Tibial nerve (tissue), 4 donors: ENCODE data around the gene VGLL4. TPM values are rescaled to one million over a fixed set of nuclear protein-coding genes. Genes with fewer than 3 reads are reported as not detected.
A peak's percentile ranks its signal among the peaks of the same experiment; 100 is the strongest.

Experiments used
- DNase-seq, 2 donors: peaks; one replicate each; pipeline ENCODE4 v3.0.0-alpha.2; 2019; ENCODE audit warnings: low spot score in 2 of 2
- H3K27ac ChIP-seq, 4 donors: fragments of 200-600 bp; sonication (generic) in 3 of 4; one replicate each; pipeline ENCODE4 v1.5.1; 2017 to 2019; ENCODE audit warnings: mild to moderate bottlenecking in 1 of 4
- H3K27me3 ChIP-seq, 2 donors: fragments of 200-600 bp; sonication (generic) in 1 of 2; one replicate each; pipeline versions ENCODE4 v1.5.1 to v1.6.0; 2017 to 2019
- H3K36me3 ChIP-seq, 3 donors: fragments of 200-600 bp; sonication (generic); one replicate each; pipeline ENCODE4 v1.5.1; 2018 to 2019
- H3K4me1 ChIP-seq, 4 donors: fragments of 200-600 bp; sonication (generic) in 3 of 4; one replicate each; pipeline ENCODE4 v1.5.1; 2017 to 2019
- H3K4me3 ChIP-seq, 4 donors: fragments of 200-600 bp; sonication (generic) in 3 of 4; one replicate each; pipeline ENCODE4 v1.5.1; 2017 to 2019; ENCODE audit warnings: mild to moderate bottlenecking in 1 of 4, moderate library complexity in 1 of 4
- H3K9me3 ChIP-seq, 4 donors: fragments of 200-600 bp; sonication (generic) in 3 of 4; one replicate each; pipeline ENCODE4 v1.5.1; 2017 to 2019
- EP300 ChIP-seq, 2 donors: sonication (generic); formaldehyde crosslinking; IDR thresholded peaks; one replicate each; pipeline ENCODE4 v1.6.1; 2017; ENCODE audit warnings: antibody characterized with exemption in 2 of 2, mild to moderate bottlenecking in 1 of 2
- POLR2A ChIP-seq, 2 donors: fragments of 450-650 bp; IDR thresholded peaks; one replicate each; pipeline ENCODE4 v1.6.1; 2017; ENCODE audit warnings: antibody characterized with exemption in 2 of 2, mild to moderate bottlenecking in 2 of 2, moderate library complexity in 2 of 2
- WGBS, 2 donors: methylation state at CpG; one replicate each; pipeline ENCODE4 v1.1.5; 2018; 5-methylcytosine and 5-hydroxymethylcytosine counted together
- total RNA-seq, 4 donors: library from RNA; depleted of rRNA; stranded (reverse); fragments of >200 nt; gene quantifications; one replicate each; pipeline ENCODE4 v1.1.0, GENCODE V29; 2016
- TF ChIP-seq, protein P1 (sequence below), 5 experiments: fragments of 200-600 bp in 3 of 5; fragments of 450-650 bp in 2 of 5; sonication (generic) in 3 of 5; IDR thresholded peaks; one replicate each; pipeline ENCODE4 v1.5.1; 2016 to 2019; ENCODE audit warnings: antibody characterized with exemption in 5 of 5, mild to moderate bottlenecking in 3 of 5, moderate library complexity in 2 of 5

The VGLL4 gene
- total RNA-seq, 4 donors from 2014 or later, result 106 to 205 (median 110) TPM

DNA sequence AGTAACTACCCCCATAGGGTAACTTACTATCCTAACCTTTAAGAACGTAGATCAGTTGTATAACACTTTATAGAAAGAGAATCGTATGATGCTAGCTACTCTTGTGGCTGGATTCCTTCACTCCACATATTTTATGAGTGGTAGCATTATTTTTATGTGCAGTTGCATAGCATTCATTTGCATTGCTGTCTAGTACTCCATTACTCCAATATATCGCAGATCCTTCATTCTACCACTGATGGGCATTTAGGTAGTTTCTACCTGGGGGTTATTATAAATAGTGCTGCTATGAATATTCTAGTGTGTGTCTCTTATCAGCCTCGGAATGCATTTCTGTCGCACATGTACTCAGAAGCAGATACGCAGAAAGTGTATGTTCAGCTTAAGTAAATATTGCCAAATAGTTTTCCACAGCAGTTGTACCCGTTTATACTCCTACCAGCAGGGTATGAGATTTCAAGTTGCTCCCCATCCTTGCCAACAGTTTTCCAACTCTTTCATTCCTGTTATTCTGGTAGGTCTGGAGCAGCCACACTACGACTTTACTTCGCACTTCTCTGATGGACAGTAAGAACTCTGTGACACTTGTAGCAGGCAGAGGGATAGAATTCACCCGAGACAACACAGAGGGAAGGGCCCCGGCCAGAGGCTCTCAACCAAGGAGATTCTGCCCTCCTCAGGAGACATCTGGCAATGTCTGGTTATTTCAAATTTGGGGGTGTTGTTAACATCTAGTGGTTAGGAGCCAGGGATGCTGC is 9.8 kb upstream of the VGLL4 start:
- Histone ChIP-seq H3K9me3 (no peaks in the 10 kb centered on the region), H3K36me3 (no peaks in the 10 kb centered on the region), H3K27ac (peak overlapping the region in 2 of 4 donors; percentile 23 to 41), H3K4me1 (peaks cover 0 to 58% (median 7%) of the 10 kb centered on the region in 4 donors), H3K4me3 (no peak overlapping the region), H3K27me3 (no peaks in the 10 kb centered on the region)
- DNase-seq, result no peak
- WGBS, 2 donors, result 74 to 79% methylated on average over 11 of the region's 11 CpGs
- TF ChIP-seq, protein P1, sequence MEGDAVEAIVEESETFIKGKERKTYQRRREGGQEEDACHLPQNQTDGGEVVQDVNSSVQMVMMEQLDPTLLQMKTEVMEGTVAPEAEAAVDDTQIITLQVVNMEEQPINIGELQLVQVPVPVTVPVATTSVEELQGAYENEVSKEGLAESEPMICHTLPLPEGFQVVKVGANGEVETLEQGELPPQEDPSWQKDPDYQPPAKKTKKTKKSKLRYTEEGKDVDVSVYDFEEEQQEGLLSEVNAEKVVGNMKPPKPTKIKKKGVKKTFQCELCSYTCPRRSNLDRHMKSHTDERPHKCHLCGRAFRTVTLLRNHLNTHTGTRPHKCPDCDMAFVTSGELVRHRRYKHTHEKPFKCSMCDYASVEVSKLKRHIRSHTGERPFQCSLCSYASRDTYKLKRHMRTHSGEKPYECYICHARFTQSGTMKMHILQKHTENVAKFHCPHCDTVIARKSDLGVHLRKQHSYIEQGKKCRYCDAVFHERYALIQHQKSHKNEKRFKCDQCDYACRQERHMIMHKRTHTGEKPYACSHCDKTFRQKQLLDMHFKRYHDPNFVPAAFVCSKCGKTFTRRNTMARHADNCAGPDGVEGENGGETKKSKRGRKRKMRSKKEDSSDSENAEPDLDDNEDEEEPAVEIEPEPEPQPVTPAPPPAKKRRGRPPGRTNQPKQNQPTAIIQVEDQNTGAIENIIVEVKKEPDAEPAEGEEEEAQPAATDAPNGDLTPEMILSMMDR (IDR thresholded peaks at IDR 0.05), result peak in 1 of 5 experiments; percentile 14
- no peak for TF ChIP-seq POLR2A (IDR thresholded peaks at IDR 0.05)

DNA sequence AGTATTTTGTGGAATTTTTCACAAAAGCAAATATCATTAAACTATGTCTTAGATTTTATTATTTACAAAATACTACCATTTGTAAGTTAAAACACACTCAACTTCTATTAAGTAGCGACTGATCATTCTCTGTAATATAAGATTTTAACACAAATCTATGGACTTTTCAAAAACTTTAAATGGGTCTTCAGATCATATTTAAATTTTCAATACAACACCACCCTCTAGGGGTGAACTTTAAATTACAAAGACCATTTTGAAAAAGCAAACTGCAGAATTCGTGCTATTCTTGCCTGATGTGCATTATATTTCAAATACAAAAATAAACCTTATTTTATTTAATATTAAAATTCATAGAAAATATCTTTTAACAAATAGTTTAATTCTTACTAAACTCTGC is 8.2 kb upstream of the VGLL4 start:
- WGBS, 2 donors, result 11 to 13% methylated on average over 2 of the region's 2 CpGs

DNA sequence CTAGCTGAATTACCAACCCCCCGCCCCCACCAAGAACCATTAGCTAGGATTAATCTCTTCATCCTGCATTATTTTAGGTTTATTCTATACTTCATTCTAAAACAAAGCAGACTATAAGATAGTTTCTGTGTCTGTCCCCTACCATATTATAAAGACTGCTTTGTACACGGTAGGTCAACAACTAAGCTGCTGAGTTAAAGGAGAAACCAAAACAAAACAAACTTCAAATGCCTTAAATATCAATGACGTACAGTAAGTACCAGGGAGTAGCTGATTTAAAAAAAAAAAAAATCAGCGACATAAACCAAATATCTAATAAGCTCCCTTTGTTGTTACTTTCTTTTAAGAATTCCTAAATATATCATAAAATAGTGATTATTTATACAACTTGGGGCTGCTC is 7.8 kb upstream of the VGLL4 start:
- no peak for TF ChIP-seq POLR2A (IDR thresholded peaks at IDR 0.05)
- H3K27me3 ChIP-seq, result no peaks in the 10 kb centered on the region
- 36 to 38% methylated on average over 4 of the region's 4 CpGs for WGBS, 2 donors
- peak overlapping the region in 2 of 4 donors; percentile 52 to 71 for H3K27ac ChIP-seq
- no peaks in the 10 kb centered on the region for H3K36me3 ChIP-seq
- no peak overlapping the region for H3K4me3 ChIP-seq
- no peaks in the 10 kb centered on the region for H3K9me3 ChIP-seq
- peaks cover 0 to 49% (median 0%) of the 10 kb centered on the region in 4 donors for H3K4me1 ChIP-seq
- DNase-seq, result no peak

More for the DNA sequence above, 8.2 kb upstream of the VGLL4 start:
- H3K9me3 ChIP-seq, result no peaks in the 10 kb centered on the region
- H3K27ac ChIP-seq, result peak overlapping the region in 3 of 4 donors; percentile 20 to 71 (median 52)
- no peak for DNase-seq
- H3K4me3 ChIP-seq, result no peak overlapping the region
- no peaks in the 10 kb centered on the region for H3K27me3 ChIP-seq
- H3K36me3 ChIP-seq, result no peaks in the 10 kb centered on the region
- H3K4me1 ChIP-seq, result peaks cover 0 to 53% (median 2%) of the 10 kb centered on the region in 4 donors
- TF ChIP-seq POLR2A (IDR thresholded peaks at IDR 0.05), result no peak
- TF ChIP-seq, protein P1 (IDR thresholded peaks at IDR 0.05), result peak; percentile 33 to 56 (median 54)
- TF ChIP-seq EP300 (IDR thresholded peaks at IDR 0.05), result no peak

DNA sequence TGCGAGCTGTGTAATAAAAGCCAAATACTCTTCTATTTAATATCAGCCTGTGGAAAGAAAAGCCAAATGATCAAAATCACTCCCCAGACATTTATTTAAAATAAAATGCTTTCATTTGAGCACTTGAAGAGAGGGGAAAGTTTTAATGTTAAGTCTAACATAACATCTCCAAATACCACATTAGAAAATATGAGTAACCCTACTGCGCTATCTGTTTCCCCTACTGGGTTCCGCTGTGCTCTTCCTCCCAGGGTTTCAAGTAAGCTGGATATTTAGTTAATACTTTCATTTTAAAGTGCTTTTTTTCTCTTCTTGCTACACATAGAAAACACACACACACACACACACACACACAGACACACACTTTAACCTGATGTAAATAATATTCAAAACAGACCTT is 6.7 kb upstream of the VGLL4 start:
- H3K27me3 ChIP-seq, result no peaks in the 10 kb centered on the region
- peak overlapping the region in 1 of 4 donors; percentile 71 for H3K27ac ChIP-seq
- H3K36me3 ChIP-seq, result no peaks in the 10 kb centered on the region
- no peak for TF ChIP-seq POLR2A (IDR thresholded peaks at IDR 0.05)
- TF ChIP-seq EP300 (IDR thresholded peaks at IDR 0.05), result no peak
- TF ChIP-seq, protein P1 (IDR thresholded peaks at IDR 0.05), result no peak
- H3K9me3 ChIP-seq, result no peaks in the 10 kb centered on the region
- H3K4me3 ChIP-seq, result no peak overlapping the region
- WGBS, 2 donors, result 85% methylated on average over 3 of the region's 3 CpGs
- DNase-seq, result no peak
- peaks cover 0 to 44% (median 0%) of the 10 kb centered on the region in 4 donors for H3K4me1 ChIP-seq

DNA sequence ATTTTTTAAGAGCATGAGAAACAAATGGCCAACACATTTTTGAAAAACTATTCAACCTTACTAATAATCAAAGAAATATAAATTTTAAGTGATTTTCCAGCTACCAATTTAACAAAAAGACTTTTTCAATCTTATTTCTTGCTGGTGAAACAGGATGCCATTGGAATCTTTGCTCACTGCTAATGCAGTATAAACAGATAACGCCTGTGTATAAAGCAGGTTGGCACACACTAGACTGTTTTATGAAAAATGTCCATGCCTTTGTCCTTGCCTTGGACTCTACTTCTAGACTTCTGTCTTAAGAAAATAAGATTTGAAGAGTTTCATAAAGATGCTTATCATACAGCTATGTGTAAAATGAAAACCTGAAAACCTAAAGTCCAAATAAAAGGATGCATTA is 5.0 kb upstream of the VGLL4 start:
- no peaks in the 10 kb centered on the region for H3K9me3 ChIP-seq
- H3K36me3 ChIP-seq, result no peaks in the 10 kb centered on the region
- 42 to 59% methylated on average over 1 of the region's 1 CpG for WGBS, 2 donors
- no peaks in the 10 kb centered on the region for H3K27me3 ChIP-seq
- no peak overlapping the region for H3K4me3 ChIP-seq
- DNase-seq, result no peak
- no peak overlapping the region for H3K27ac ChIP-seq
- no peak for TF ChIP-seq POLR2A (IDR thresholded peaks at IDR 0.05)
- TF ChIP-seq, protein P1 (IDR thresholded peaks at IDR 0.05), result no peak
- TF ChIP-seq EP300 (IDR thresholded peaks at IDR 0.05), result no peak
- H3K4me1 ChIP-seq, result peaks cover 0 to 40% (median 0%) of the 10 kb centered on the region in 4 donors
